ENCODE measurements around the gene NIP7. TPM values are rescaled to one million over a fixed set of nuclear protein-coding genes. Genes with fewer than 3 reads are reported as not detected.

Gene NIP7
- total RNA-seq, 1 experiment from 2014 or later, result 62.1 TPM

DNA sequence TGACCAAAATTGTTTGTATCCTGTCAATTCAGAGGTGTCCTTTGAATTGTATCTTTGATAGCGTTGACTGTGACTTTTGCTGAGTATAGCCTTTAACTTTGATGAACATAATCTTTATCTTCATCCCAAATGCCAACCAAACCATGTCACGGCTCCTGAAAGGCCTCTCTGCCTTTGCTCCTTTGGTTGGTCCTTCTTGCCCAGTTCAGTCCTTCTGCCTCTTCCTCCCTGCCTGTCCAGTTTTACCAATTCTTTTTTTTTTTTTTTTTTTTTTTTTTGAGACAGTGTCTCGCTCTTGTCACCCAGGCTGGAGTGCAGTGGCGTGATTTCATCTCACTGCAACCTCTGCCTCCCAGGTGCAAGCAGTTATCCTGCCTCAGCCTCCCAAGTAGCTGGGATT lies 41.3 kb upstream of the NIP7 start:
- no peak for DNase-seq (ENCODE audit: unreplicated experiment)
- ChIA-PET CTCF (no interaction called here), POLR2A (no interaction called here)
- no peaks in the 10 kb centered on the region for H3K9me3 Mint-ChIP-seq (ENCODE audit: unreplicated experiment)
- no peaks in the 10 kb centered on the region for H3K27me3 Mint-ChIP-seq (ENCODE audit: insufficient read depth, unreplicated experiment)
- H3K4me3 Mint-ChIP-seq (ENCODE audit: unreplicated experiment), result no peak overlapping the region
- no TSS peak for BruUV-seq (replicated peaks)
- TF ChIP-seq, protein P1, sequence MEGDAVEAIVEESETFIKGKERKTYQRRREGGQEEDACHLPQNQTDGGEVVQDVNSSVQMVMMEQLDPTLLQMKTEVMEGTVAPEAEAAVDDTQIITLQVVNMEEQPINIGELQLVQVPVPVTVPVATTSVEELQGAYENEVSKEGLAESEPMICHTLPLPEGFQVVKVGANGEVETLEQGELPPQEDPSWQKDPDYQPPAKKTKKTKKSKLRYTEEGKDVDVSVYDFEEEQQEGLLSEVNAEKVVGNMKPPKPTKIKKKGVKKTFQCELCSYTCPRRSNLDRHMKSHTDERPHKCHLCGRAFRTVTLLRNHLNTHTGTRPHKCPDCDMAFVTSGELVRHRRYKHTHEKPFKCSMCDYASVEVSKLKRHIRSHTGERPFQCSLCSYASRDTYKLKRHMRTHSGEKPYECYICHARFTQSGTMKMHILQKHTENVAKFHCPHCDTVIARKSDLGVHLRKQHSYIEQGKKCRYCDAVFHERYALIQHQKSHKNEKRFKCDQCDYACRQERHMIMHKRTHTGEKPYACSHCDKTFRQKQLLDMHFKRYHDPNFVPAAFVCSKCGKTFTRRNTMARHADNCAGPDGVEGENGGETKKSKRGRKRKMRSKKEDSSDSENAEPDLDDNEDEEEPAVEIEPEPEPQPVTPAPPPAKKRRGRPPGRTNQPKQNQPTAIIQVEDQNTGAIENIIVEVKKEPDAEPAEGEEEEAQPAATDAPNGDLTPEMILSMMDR (IDR thresholded peaks at IDR 0.05; ENCODE audit: unreplicated experiment), result no peak
- peaks cover 4% of the 10 kb centered on the region for H3K4me1 Mint-ChIP-seq (ENCODE audit: insufficient read depth, unreplicated experiment)
- intact Hi-C loops (cut with micrococcal nuclease), result no loop called here
- H3K36me3 Mint-ChIP-seq (ENCODE audit: insufficient read depth, unreplicated experiment), result peaks cover 45% of the 10 kb centered on the region
- no peak overlapping the region for H3K27ac Mint-ChIP-seq (ENCODE audit: low read depth, unreplicated experiment)

DNA sequence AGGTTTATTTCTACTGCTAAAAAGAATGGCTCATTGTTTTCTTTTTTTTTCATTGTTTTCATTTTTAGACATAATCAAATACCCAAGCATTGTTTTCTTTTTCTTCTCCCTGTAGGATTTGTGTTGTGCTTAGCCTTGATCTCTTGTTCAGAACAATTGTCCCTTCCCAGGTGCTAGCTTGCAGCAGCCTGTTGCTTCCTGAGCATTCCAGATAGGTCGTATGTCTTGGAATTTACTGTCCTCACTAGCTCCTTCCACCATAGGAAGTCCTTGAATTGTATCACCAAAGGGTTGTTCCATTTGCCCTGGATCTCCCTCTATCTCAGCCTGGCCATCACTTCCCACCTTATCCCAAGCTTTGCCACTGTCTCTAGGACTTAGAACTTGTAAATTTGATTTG lies 38.4 kb upstream of the NIP7 start:
- no peaks in the 10 kb centered on the region for H3K27me3 Mint-ChIP-seq (ENCODE audit: insufficient read depth, unreplicated experiment)
- intact Hi-C loops (cut with micrococcal nuclease), result no loop called here
- ChIA-PET CTCF (interaction anchor here (1.3 to 2.6 kb wide), 2 partner anchors 9 to 13 kb away, joined by 4 to 12 read pairs; no protein-coding TSS in a partner anchor), POLR2A (interaction anchor here (0.6 kb wide), 1 partner anchor 67 kb away, joined by 4 read pairs; no protein-coding TSS in a partner anchor)
- DNase-seq (ENCODE audit: unreplicated experiment), result no peak
- H3K4me3 Mint-ChIP-seq (ENCODE audit: unreplicated experiment), result no peak overlapping the region
- H3K9me3 Mint-ChIP-seq (ENCODE audit: unreplicated experiment), result no peaks in the 10 kb centered on the region
- peaks cover 52% of the 10 kb centered on the region for H3K36me3 Mint-ChIP-seq (ENCODE audit: insufficient read depth, unreplicated experiment)
- H3K4me1 Mint-ChIP-seq (ENCODE audit: insufficient read depth, unreplicated experiment), result no peaks in the 10 kb centered on the region
- TF ChIP-seq, protein P1 (IDR thresholded peaks at IDR 0.05; ENCODE audit: unreplicated experiment), result no peak
- no peak overlapping the region for H3K27ac Mint-ChIP-seq (ENCODE audit: low read depth, unreplicated experiment)
- BruUV-seq (replicated peaks), result no TSS peak

DNA sequence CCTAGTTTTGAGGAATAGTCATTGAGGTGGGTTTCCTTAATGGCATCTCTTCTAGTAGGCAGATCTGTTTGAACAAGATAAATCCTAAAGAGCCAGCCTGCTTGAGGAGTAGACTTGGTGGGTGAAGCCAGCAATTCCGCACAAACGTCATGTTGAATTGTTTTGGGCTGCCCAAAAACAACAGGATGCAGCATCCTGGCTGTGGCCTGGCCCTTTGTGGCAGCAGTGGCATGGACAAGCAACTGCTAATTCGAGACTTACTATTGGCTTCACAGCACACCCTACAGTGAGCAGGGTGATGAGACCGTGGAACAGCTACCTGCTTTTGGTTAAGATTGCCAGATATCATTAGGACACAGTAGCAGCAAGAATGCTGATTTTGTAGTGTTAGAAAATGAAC lies 37.7 kb upstream of the NIP7 start:
- intact Hi-C loops (cut with micrococcal nuclease), result no loop called here
- POLR2A ChIA-PET, result interaction anchor here (1.1 kb wide), 1 partner anchor 8 kb away, joined by 3 read pairs; no protein-coding TSS in a partner anchor
- H3K27ac Mint-ChIP-seq (ENCODE audit: low read depth, unreplicated experiment), result no peak overlapping the region
- H3K9me3 Mint-ChIP-seq (ENCODE audit: unreplicated experiment), result no peaks in the 10 kb centered on the region
- DNase-seq (ENCODE audit: unreplicated experiment), result no peak
- TF ChIP-seq, protein P1 (IDR thresholded peaks at IDR 0.05; ENCODE audit: unreplicated experiment), result no peak
- no peaks in the 10 kb centered on the region for H3K27me3 Mint-ChIP-seq (ENCODE audit: insufficient read depth, unreplicated experiment)
- H3K36me3 Mint-ChIP-seq (ENCODE audit: insufficient read depth, unreplicated experiment), result peaks cover 48% of the 10 kb centered on the region
- H3K4me3 Mint-ChIP-seq (ENCODE audit: unreplicated experiment), result no peak overlapping the region
- CTCF ChIA-PET, result interaction anchor here (0.7 to 2.6 kb wide), 4 partner anchors 9 to 16 kb away, joined by 3 to 12 read pairs (median 4); no protein-coding TSS in a partner anchor
- no TSS peak for BruUV-seq (replicated peaks)
- no peaks in the 10 kb centered on the region for H3K4me1 Mint-ChIP-seq (ENCODE audit: insufficient read depth, unreplicated experiment)

DNA sequence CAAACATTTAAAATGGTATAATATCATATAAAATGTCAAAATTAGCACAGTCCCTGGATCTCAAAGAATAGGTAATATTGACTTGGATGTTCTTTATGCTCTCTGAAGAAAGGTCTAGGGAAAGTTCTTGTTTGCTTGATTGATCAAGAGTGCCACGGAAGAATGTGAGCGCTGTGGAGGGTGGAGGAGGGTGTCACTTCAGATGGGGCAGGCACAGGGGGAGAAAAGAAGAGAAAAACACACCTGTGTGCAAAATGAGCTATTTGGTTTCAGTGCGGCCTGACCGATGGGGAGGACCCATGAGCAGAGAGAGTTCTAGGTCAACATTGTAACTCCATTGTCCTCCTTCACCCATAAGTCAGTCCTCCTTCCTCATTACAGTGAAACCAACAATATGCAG lies 37.3 kb upstream of the NIP7 start:
- ChIA-PET POLR2A (interaction anchor here (0.6 to 1.1 kb wide), 3 partner anchors 8 to 169 kb away, joined by 3 read pairs; no protein-coding TSS in a partner anchor), CTCF (interaction anchor here (0.7 to 2.6 kb wide), 4 partner anchors 15 to 178 kb away, joined by 3 to 12 read pairs (median 4); no protein-coding TSS in a partner anchor)
- H3K4me1 Mint-ChIP-seq (ENCODE audit: insufficient read depth, unreplicated experiment), result no peaks in the 10 kb centered on the region
- no TSS peak for BruUV-seq (replicated peaks)
- H3K4me3 Mint-ChIP-seq (ENCODE audit: unreplicated experiment), result no peak overlapping the region
- intact Hi-C loops (cut with micrococcal nuclease), result no loop called here
- H3K27ac Mint-ChIP-seq (ENCODE audit: low read depth, unreplicated experiment), result no peak overlapping the region
- peaks cover 46% of the 10 kb centered on the region for H3K36me3 Mint-ChIP-seq (ENCODE audit: insufficient read depth, unreplicated experiment)
- no peak for DNase-seq (ENCODE audit: unreplicated experiment)
- no peaks in the 10 kb centered on the region for H3K27me3 Mint-ChIP-seq (ENCODE audit: insufficient read depth, unreplicated experiment)
- TF ChIP-seq, protein P1 (IDR thresholded peaks at IDR 0.05; ENCODE audit: unreplicated experiment), result no peak
- H3K9me3 Mint-ChIP-seq (ENCODE audit: unreplicated experiment), result no peaks in the 10 kb centered on the region

All from MCF 10A (cell line).